H9 (cell line): ENCODE data around the gene FCHO1. TPM values are rescaled to one million over a fixed set of nuclear protein-coding genes. Genes with fewer than 3 reads are reported as not detected.

Source experiments
- DNase-seq: peaks from one replicate; pipeline ENCODE4 v3.0.0-alpha.2; 2017
- H2AFZ ChIP-seq: one replicate; pipeline ENCODE4 v1.6.1; 2013; ENCODE audit warnings: mild to moderate bottlenecking, low read length, control low read depth, moderate library complexity
- H2AK5ac ChIP-seq: 2 replicates; pipeline ENCODE4 v1.6.1; 2013; ENCODE audit warnings: low read length, control low read depth, mixed read lengths; ENCODE audit not compliant: insufficient read length
- H2BK120ac ChIP-seq: one replicate; pipeline ENCODE4 v1.6.1; 2013; ENCODE audit warnings: low read depth, mild to moderate bottlenecking, low read length, control low read depth, inconsistent platforms; ENCODE audit not compliant: poor library complexity, severe bottlenecking
- H2BK12ac ChIP-seq: 2 replicates; pipeline ENCODE4 v1.6.1; 2013; ENCODE audit warnings: low read length, control low read depth, mixed read lengths, low read depth; ENCODE audit not compliant: insufficient read length
- H2BK15ac ChIP-seq: 2 replicates; pipeline ENCODE4 v1.6.1; 2013; ENCODE audit warnings: low read depth, low read length, control low read depth
- H2BK20ac ChIP-seq: one replicate; pipeline ENCODE4 v1.6.1; 2013; ENCODE audit warnings: low read depth, mild to moderate bottlenecking, low read length, control low read depth, inconsistent platforms; ENCODE audit not compliant: poor library complexity, severe bottlenecking
- H2BK5ac ChIP-seq: 2 replicates; pipeline ENCODE4 v1.6.1; 2013; ENCODE audit warnings: low read length, control low read depth, mixed read lengths; ENCODE audit not compliant: insufficient read length
- H3K14ac ChIP-seq: 2 replicates; pipeline ENCODE4 v1.6.1; 2013; ENCODE audit warnings: low read length, control low read depth; ENCODE audit not compliant: insufficient read depth
- H3K18ac ChIP-seq: 2 replicates; pipeline ENCODE4 v1.6.1; 2013; ENCODE audit warnings: low read depth, mild to moderate bottlenecking, mixed read lengths, low read length, control low read depth; ENCODE audit not compliant: insufficient read length
- H3K23ac ChIP-seq: 2 replicates; pipeline ENCODE4 v1.6.1; 2013; ENCODE audit warnings: low read length, control low read depth, mixed read lengths, low read depth; ENCODE audit not compliant: insufficient read length
- H3K23me2 ChIP-seq: 2 replicates; pipeline ENCODE4 v1.6.1; 2013; ENCODE audit warnings: low read depth, mild to moderate bottlenecking, mixed read lengths, low read length, control low read depth; ENCODE audit not compliant: insufficient read length, poor library complexity, severe bottlenecking
- H3K27ac ChIP-seq: 2 replicates; pipeline ENCODE4 v1.5.1; 2013; ENCODE audit warnings: low read length, control low read depth, mixed read lengths, low read depth; ENCODE audit not compliant: insufficient read length
- H3K27me3 ChIP-seq: 2 replicates; pipeline ENCODE4 v1.6.1; 2013; ENCODE audit warnings: low read length, control low read depth, inconsistent platforms; ENCODE audit not compliant: insufficient read depth
- H3K4ac ChIP-seq: 2 replicates; pipeline ENCODE4 v1.6.1; 2013; ENCODE audit warnings: low read depth, mild to moderate bottlenecking, control low read depth, inconsistent platforms, low read length, moderate library complexity
- H3K4me1 ChIP-seq: 2 replicates; pipeline ENCODE4 v1.6.1; 2013; ENCODE audit warnings: low read length, control low read depth, inconsistent platforms; ENCODE audit not compliant: insufficient read depth
- H3K4me2 ChIP-seq: 2 replicates; pipeline ENCODE4 v1.6.1; 2013; ENCODE audit warnings: low read length, control low read depth, mixed read lengths; ENCODE audit not compliant: insufficient read length, insufficient read depth
- H3K56ac ChIP-seq: 2 replicates; pipeline ENCODE4 v1.6.1; 2013; ENCODE audit warnings: low read depth, mild to moderate bottlenecking, mixed read lengths, low read length, control low read depth; ENCODE audit not compliant: insufficient read length
- H3K79me1 ChIP-seq: 2 replicates; pipeline ENCODE4 v1.6.1; 2013; ENCODE audit warnings: low read depth, mild to moderate bottlenecking, moderate library complexity, low read length, control low read depth, inconsistent platforms; ENCODE audit not compliant: insufficient read depth, poor library complexity, severe bottlenecking
- H3K79me2 ChIP-seq: 2 replicates; pipeline ENCODE4 v1.6.1; 2013; ENCODE audit warnings: low read length, control low read depth, inconsistent platforms; ENCODE audit not compliant: insufficient read depth
- H3K9ac ChIP-seq: 2 replicates; pipeline ENCODE4 v1.6.1; 2013; ENCODE audit warnings: low read length, control low read depth, mixed read lengths; ENCODE audit not compliant: insufficient read length; ENCODE audit errors: extremely low read depth
- H3K9me3 ChIP-seq: one replicate; pipeline ENCODE4 v1.6.1; 2013; ENCODE audit warnings: low read depth, low read length, inconsistent platforms; ENCODE audit not compliant: control insufficient read depth
- H3T11ph ChIP-seq: one replicate; pipeline ENCODE4 v1.6.1; 2013; ENCODE audit warnings: mild to moderate bottlenecking, low read length, control low read depth, inconsistent platforms
- H4K20me1 ChIP-seq: one replicate; pipeline ENCODE4 v1.6.1; 2013; ENCODE audit not compliant: control insufficient read depth, insufficient read length, insufficient read depth
- H4K5ac ChIP-seq: 2 replicates; pipeline ENCODE4 v1.6.1; 2013; ENCODE audit warnings: low read depth, mild to moderate bottlenecking, mixed read lengths, low read length, control low read depth; ENCODE audit not compliant: insufficient read length
- H4K8ac ChIP-seq: replicated peaks from 2 replicates; pipeline ENCODE4 v1.6.1; 2013; ENCODE audit warnings: low read length, control low read depth, mixed read lengths, low read depth; ENCODE audit not compliant: insufficient read length
- H4K91ac ChIP-seq: 2 replicates; pipeline ENCODE4 v1.6.1; 2013; ENCODE audit warnings: low read depth, mild to moderate bottlenecking, moderate library complexity, mixed read lengths, low read length, control low read depth; ENCODE audit not compliant: insufficient read length
- H3K27ac Mint-ChIP-seq, 3 experiments: 2 replicates in 2 of 3; 3 replicates in 1 of 3; pipeline ENCODE4 v1.8.0; 2020 to 2021; ENCODE audit warnings: mixed read lengths in 3 of 3, mild to moderate bottlenecking in 1 of 3, moderate library complexity in 1 of 3
- H3K27me3 Mint-ChIP-seq: 2 replicates; pipeline ENCODE4 v1.8.0; 2021; ENCODE audit warnings: low read depth, mild to moderate bottlenecking, moderate library complexity, mixed read lengths
- H3K36me3 Mint-ChIP-seq, 3 experiments: 2 replicates in 2 of 3; 3 replicates in 1 of 3; pipeline ENCODE4 v1.8.0; 2020 to 2021; ENCODE audit warnings: low read depth in 3 of 3, mixed read lengths in 3 of 3; ENCODE audit not compliant: insufficient read depth in 1 of 3
- H3K4me1 Mint-ChIP-seq, 2 experiments: 2 replicates each; pipeline ENCODE4 v1.8.0; 2020; ENCODE audit warnings: mixed read lengths in 2 of 2
- H3K4me3 Mint-ChIP-seq, 2 experiments: 2 replicates in 1 of 2; 3 replicates in 1 of 2; pipeline ENCODE4 v1.8.0; 2020 to 2021; ENCODE audit warnings: mild to moderate bottlenecking in 2 of 2, mixed read lengths in 2 of 2, moderate library complexity in 1 of 2
- H3K9me3 Mint-ChIP-seq, 2 experiments: 2 replicates in 1 of 2; 3 replicates in 1 of 2; pipeline ENCODE4 v1.8.0; 2020; ENCODE audit warnings: mild to moderate bottlenecking in 2 of 2, mixed read lengths in 2 of 2, moderate library complexity in 1 of 2
- CTCF ChIP-seq: fragments of 200-600 bp; sonication (generic); conservative IDR thresholded peaks from 3 replicates; pipeline ENCODE4 v1.8.0; 2021; ENCODE audit warnings: antibody characterized with exemption, mild to moderate bottlenecking
- WGBS: extraction: QIAGEN DNeasy Blood & Tissue Kit; methylation state at CpG from one replicate; pipeline ENCODE4 v1.1.7; 2013; ENCODE audit warnings: missing lambda C conversion rate, low lambda C conversion rate, mixed read lengths; ENCODE audit not compliant: insufficient read length; ENCODE audit errors: extremely low coverage; 5-methylcytosine and 5-hydroxymethylcytosine counted together
- total RNA-seq: library from RNA; stranded (reverse); gene quantifications from 2 replicates; pipeline ENCODE4 v1.2.1, GENCODE V29; 2021

The FCHO1 gene
- total RNA-seq, 1 experiment from 2014 or later, result 13.1 TPM

DNA sequence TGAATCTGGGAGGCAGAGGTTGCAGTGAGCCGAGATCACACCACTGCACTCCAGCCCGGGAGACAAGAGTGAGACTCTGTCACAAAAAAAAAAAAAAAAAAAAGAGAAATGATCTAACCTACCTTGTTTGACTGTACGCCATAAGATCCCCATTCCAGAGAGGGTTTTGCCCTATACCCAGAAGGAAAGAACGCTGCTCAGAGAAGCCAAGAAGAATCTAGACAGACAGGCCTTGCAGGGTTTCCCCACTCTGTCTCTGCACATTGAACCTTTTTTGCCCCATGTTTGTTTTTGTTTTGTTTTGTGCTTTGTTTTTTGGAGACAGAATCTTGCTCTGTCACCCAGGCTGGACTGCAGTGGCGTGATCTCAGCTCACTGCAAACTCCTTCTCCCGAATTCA is 39.4 kb upstream of the FCHO1 start:
- Histone ChIP-seq H2BK5ac (no peak overlapping the region), H2BK20ac (no peak overlapping the region), H3K18ac (no peak overlapping the region), H3T11ph (no peak overlapping the region), H3K27ac (no peak overlapping the region), H3K9ac (no peak overlapping the region), H2AFZ (no peak overlapping the region), H4K91ac (no peak overlapping the region), H2AK5ac (no peak overlapping the region), H2BK15ac (no peak overlapping the region), H4K5ac (no peak overlapping the region), H4K20me1 (peaks cover 3% of the 10 kb centered on the region), H2BK120ac (no peak overlapping the region), H3K23ac (no peak overlapping the region), H2BK12ac (no peak overlapping the region), H3K4me2 (no peak overlapping the region), H4K8ac (no peak overlapping the region), H3K9me3 (no peaks in the 10 kb centered on the region), H3K4ac (no peak overlapping the region), H3K27me3 (no peaks in the 10 kb centered on the region), H3K79me1 (no peaks in the 10 kb centered on the region), H3K14ac (no peak overlapping the region), H3K4me1 (no peaks in the 10 kb centered on the region), H3K23me2 (no peaks in the 10 kb centered on the region), H3K79me2 (no peaks in the 10 kb centered on the region), H3K56ac (no peak overlapping the region)
- DNase-seq, result no peak
- Mint-ChIP-seq H3K9me3 (no peaks in the 10 kb centered on the region; a peak in 1 of 5 replicates), H3K27ac (peak overlapping the region in 1 of 3 experiments; percentile 2; a peak in 1 of 7 replicates), H3K36me3 (no peaks in the 10 kb centered on the region), H3K4me1 (peaks cover 0 to 4% of the 10 kb centered on the region in 2 experiments; a peak in 1 of 4 replicates), H3K27me3 (peaks cover 4% of the 10 kb centered on the region), H3K4me3 (no peak overlapping the region)
- no CpG with 5 or more reads among the region's 6 CpGs for WGBS
- TF ChIP-seq CTCF, result no peak
